Fibroblast of lung (primary cell): ENCODE data around the gene CFAP299.

Experiments used
- CTCF ChIP-seq, 2 donors: IDR thresholded peaks in 1 of 2; conservative IDR thresholded peaks in 1 of 2; 1 replicate in 1 of 2; 2 replicates in 1 of 2; pipeline ENCODE4 v1.5.1; 2011 to 2012; ENCODE audit warnings: low read length in 2 of 2, control low read depth in 1 of 2, inconsistent platforms in 1 of 2, low read depth in 1 of 2, mild to moderate bottlenecking in 1 of 2
- EZH2 ChIP-seq: IDR thresholded peaks from 2 replicates; pipeline ENCODE4 v1.5.1; 2012; ENCODE audit warnings: low read length, control low read depth, mild to moderate bottlenecking; ENCODE audit errors: missing control alignments

GRCh38 chr4:80956421-80956820 lies 620.9 kb downstream of the CFAP299 start:
- TF ChIP-seq CTCF (conservative IDR thresholded peaks at IDR 0.05 in 1 of 2, IDR thresholded peaks at IDR 0.05 in 1 of 2; ENCODE audit: low read depth in 1 of 2, low read length in 2 of 2) (no peak), EZH2 (no peak)
